Astrocyte (in vitro differentiated cells and primary cell): ENCODE measurements around the gene ABCB8. TPM values are rescaled to one million over a fixed set of nuclear protein-coding genes. Genes with fewer than 3 reads are reported as not detected.

Experiments used
- DNase-seq: peaks from one replicate; pipeline ENCODE4 v3.0.0-alpha.2; 2010; ENCODE audit warnings: low read depth
- FAIRE-seq: peaks from 2 replicates; lab custom pipeline; 2011; peaks lifted over from hg19 to GRCh38; lab: Jason Lieb, UNC
- H2AFZ ChIP-seq: 2 replicates; pipeline ENCODE4 v1.6.0; 2012; ENCODE audit warnings: low read depth, low read length, inconsistent platforms
- H3K27ac ChIP-seq: 2 replicates; pipeline ENCODE4 v1.5.1; 2011; ENCODE audit warnings: low read depth, low read length, inconsistent platforms
- H3K27me3 ChIP-seq: 2 replicates; pipeline ENCODE4 v1.6.0; 2011; ENCODE audit warnings: low read length, inconsistent platforms; ENCODE audit not compliant: insufficient read depth
- H3K36me3 ChIP-seq: 2 replicates; pipeline ENCODE4 v1.5.1; 2011; ENCODE audit warnings: low read length, inconsistent platforms; ENCODE audit not compliant: insufficient read depth
- H3K4me1 ChIP-seq: 2 replicates; pipeline ENCODE4 v1.5.1; 2011; ENCODE audit warnings: low read length, inconsistent platforms; ENCODE audit not compliant: insufficient read depth
- H3K4me2 ChIP-seq: 2 replicates; pipeline ENCODE4 v1.6.0; 2012; ENCODE audit warnings: low read length, inconsistent platforms
- H3K4me3 ChIP-seq: 2 replicates; pipeline ENCODE4 v1.5.1; 2011; ENCODE audit warnings: low read depth, mild to moderate bottlenecking, low read length, inconsistent platforms; ENCODE audit not compliant: insufficient read depth
- H3K79me2 ChIP-seq: 2 replicates; pipeline ENCODE4 v1.6.0; 2012; ENCODE audit warnings: mild to moderate bottlenecking, low read length, inconsistent platforms; ENCODE audit not compliant: insufficient read depth
- H3K9ac ChIP-seq: 2 replicates; pipeline ENCODE4 v1.6.0; 2012; ENCODE audit warnings: mild to moderate bottlenecking, low read length, inconsistent platforms
- H3K9me3 ChIP-seq: 2 replicates; pipeline ENCODE4 v1.5.1; 2012; ENCODE audit warnings: low read depth, mild to moderate bottlenecking, low read length, inconsistent platforms; ENCODE audit not compliant: insufficient read depth
- H4K20me1 ChIP-seq: 2 replicates; pipeline ENCODE4 v1.6.0; 2012; ENCODE audit warnings: low read length, inconsistent platforms; ENCODE audit not compliant: insufficient read depth
- H3K27ac Mint-ChIP-seq: one replicate; pipeline ENCODE4 v1.8.0; 2021; ENCODE audit warnings: mild to moderate bottlenecking, mixed read lengths; ENCODE audit not compliant: unreplicated experiment
- H3K27me3 Mint-ChIP-seq: one replicate; pipeline ENCODE4 v1.8.0; 2021; ENCODE audit warnings: low read depth, mixed read lengths; ENCODE audit not compliant: unreplicated experiment
- H3K36me3 Mint-ChIP-seq: one replicate; pipeline ENCODE4 v1.8.0; 2021; ENCODE audit warnings: low read depth, mixed read lengths; ENCODE audit not compliant: unreplicated experiment
- H3K4me1 Mint-ChIP-seq: one replicate; pipeline ENCODE4 v1.8.0; 2021; ENCODE audit warnings: low read depth, mixed read lengths; ENCODE audit not compliant: unreplicated experiment
- H3K4me3 Mint-ChIP-seq: one replicate; pipeline ENCODE4 v1.8.0; 2021; ENCODE audit warnings: mild to moderate bottlenecking, moderate library complexity, mixed read lengths; ENCODE audit not compliant: unreplicated experiment
- H3K9me3 Mint-ChIP-seq: one replicate; pipeline ENCODE4 v1.8.0; 2021; ENCODE audit warnings: mild to moderate bottlenecking, mixed read lengths; ENCODE audit not compliant: unreplicated experiment
- CTCF ChIP-seq: IDR thresholded peaks from 2 replicates; pipeline ENCODE4 v1.5.1; 2011; ENCODE audit warnings: low read depth, mild to moderate bottlenecking, inconsistent platforms, low read length, moderate library complexity; ENCODE audit not compliant: insufficient read depth
- EZH2 ChIP-seq: IDR thresholded peaks from 2 replicates; pipeline ENCODE4 v1.6.1; 2012; ENCODE audit warnings: mild to moderate bottlenecking, low read length, inconsistent platforms; ENCODE audit not compliant: insufficient read depth
- total RNA-seq: library from RNA; stranded (reverse); gene quantifications from 2 replicates; pipeline ENCODE4 v1.2.1, GENCODE V29; 2021

Gene ABCB8
- total RNA-seq, 1 donor from 2014 or later = 53.3 TPM

DNA sequence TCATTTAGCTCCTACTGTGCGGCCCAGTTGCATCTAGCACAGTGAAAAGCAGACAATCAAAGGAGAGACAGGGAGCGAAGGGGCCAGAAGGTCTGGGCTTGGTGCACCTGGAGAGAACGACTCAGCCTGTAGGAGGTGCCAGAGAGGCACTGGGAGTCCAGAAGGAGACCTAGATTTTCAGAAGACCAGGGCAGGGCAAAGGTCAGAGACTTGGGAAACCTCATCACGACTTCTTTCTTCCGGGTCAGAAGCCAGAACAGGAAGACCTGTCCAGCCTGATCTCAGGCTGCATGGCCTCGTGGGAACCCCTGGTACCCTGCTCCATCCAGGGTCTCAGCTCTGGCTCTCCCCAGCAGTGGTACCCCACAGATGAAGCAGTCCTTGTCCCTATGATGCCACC lies 63.2 kb downstream of the ABCB8 start:
- H2AFZ ChIP-seq = no peak overlapping the region
- Mint-ChIP-seq H3K9me3 (no peaks in the 10 kb centered on the region), H3K27me3 (no peaks in the 10 kb centered on the region), H3K4me3 (peak overlapping the region; percentile 68), H3K36me3 (peaks cover 5% of the 10 kb centered on the region), H3K4me1 (peaks cover 43% of the 10 kb centered on the region), H3K27ac (peak overlapping the region; percentile 6)
- DNase-seq (no peak), FAIRE-seq (no peak)
- H4K20me1 ChIP-seq = peaks cover 92% of the 10 kb centered on the region
- H3K36me3 ChIP-seq = no peaks in the 10 kb centered on the region
- H3K27me3 ChIP-seq = no peaks in the 10 kb centered on the region
- no peaks in the 10 kb centered on the region for H3K9me3 ChIP-seq
- no peak overlapping the region for H3K27ac ChIP-seq
- no peak overlapping the region for H3K4me2 ChIP-seq
- no peak overlapping the region for H3K4me3 ChIP-seq
- H3K9ac ChIP-seq = no peak overlapping the region
- TF ChIP-seq EZH2 = no peak
- peak; percentile 47 for TF ChIP-seq CTCF
- peaks cover 31% of the 10 kb centered on the region for H3K4me1 ChIP-seq
- H3K79me2 ChIP-seq = peaks cover 97% of the 10 kb centered on the region

- Histone ChIP-seq H3K9me3 (no peaks in the 10 kb centered on the region), H3K9ac (no peak overlapping the region), H3K36me3 (no peaks in the 10 kb centered on the region), H3K4me2 (no peak overlapping the region), H3K4me3 (no peak overlapping the region), H4K20me1 (peaks cover 94% of the 10 kb centered on the region), H3K79me2 (peaks cover 99% of the 10 kb centered on the region), H3K27ac (no peak overlapping the region), H3K27me3 (no peaks in the 10 kb centered on the region), H3K4me1 (peaks cover 31% of the 10 kb centered on the region), H2AFZ (no peak overlapping the region)
- DNase-seq = no peak
- peaks cover 5% of the 10 kb centered on the region for H3K36me3 Mint-ChIP-seq
- H3K27ac Mint-ChIP-seq = peak overlapping the region; percentile 58
- no peak for FAIRE-seq
- TF ChIP-seq CTCF (no peak), EZH2 (no peak)
- H3K9me3 Mint-ChIP-seq = no peaks in the 10 kb centered on the region
- no peak overlapping the region for H3K4me3 Mint-ChIP-seq
- no peaks in the 10 kb centered on the region for H3K27me3 Mint-ChIP-seq
- H3K4me1 Mint-ChIP-seq = peaks cover 43% of the 10 kb centered on the region
Observed at GRCh38 chr7:151091988-151092387, 63.7 kb downstream of the ABCB8 start.

DNA sequence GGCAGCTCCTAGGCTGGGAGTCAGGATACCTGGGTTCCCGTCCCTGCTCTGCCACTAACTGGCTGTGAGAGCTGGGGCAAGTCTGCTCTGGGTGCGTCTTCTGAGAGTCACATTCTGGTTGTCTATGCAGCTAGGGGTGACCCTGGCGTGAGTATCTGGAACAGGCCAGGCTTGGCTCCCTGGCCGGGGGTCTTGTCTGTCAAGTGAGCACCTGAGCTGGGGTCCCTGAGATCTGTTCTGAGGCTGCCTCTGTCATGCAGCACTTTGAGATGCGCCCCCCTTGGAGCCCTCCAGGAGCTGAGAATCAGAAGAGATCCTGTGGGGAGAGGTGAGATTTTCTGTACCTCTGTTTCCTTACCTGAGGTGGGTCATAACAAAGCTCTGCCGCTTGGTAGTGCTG lies 65.5 kb downstream of the ABCB8 start:
- TF ChIP-seq EZH2 = no peak
- no peak for TF ChIP-seq CTCF
- Histone ChIP-seq H4K20me1 (peaks cover 93% of the 10 kb centered on the region), H3K4me1 (peaks cover 17% of the 10 kb centered on the region), H3K4me2 (no peak overlapping the region), H3K79me2 (peaks cover 97% of the 10 kb centered on the region), H3K27me3 (no peaks in the 10 kb centered on the region), H3K4me3 (no peak overlapping the region), H2AFZ (no peak overlapping the region), H3K9ac (no peak overlapping the region), H3K9me3 (no peaks in the 10 kb centered on the region), H3K36me3 (no peaks in the 10 kb centered on the region), H3K27ac (no peak overlapping the region)
- Mint-ChIP-seq H3K27ac (no peak overlapping the region), H3K4me1 (peaks cover 38% of the 10 kb centered on the region), H3K9me3 (no peaks in the 10 kb centered on the region), H3K36me3 (peaks cover 7% of the 10 kb centered on the region), H3K4me3 (no peak overlapping the region), H3K27me3 (no peaks in the 10 kb centered on the region)
- DNase-seq (no peak), FAIRE-seq (no peak)
